Thyroid gland (tissue), 4 donors: ENCODE results near the gene CACNA1D. TPM values are rescaled to one million over a fixed set of nuclear protein-coding genes. Genes with fewer than 3 reads are reported as not detected.

Experiments
- DNase-seq, 2 donors: peaks; one replicate each; pipeline ENCODE4 v3.0.0-alpha.2; 2019
- H3K27ac ChIP-seq, 3 donors: fragments of 200-600 bp; sonication (generic); 1 replicate in 2 of 3; 2 replicates in 1 of 3; pipeline ENCODE4 v1.5.1; 2016 to 2019; ENCODE audit warnings: mild to moderate bottlenecking in 1 of 3, moderate library complexity in 1 of 3
- H3K27me3 ChIP-seq: fragments of 200-600 bp; sonication (generic); one replicate; pipeline ENCODE4 v1.5.1; 2019
- H3K36me3 ChIP-seq, 2 donors: fragments of 200-600 bp; sonication (generic); one replicate each; pipeline ENCODE4 v1.5.1; 2016 to 2019
- H3K4me1 ChIP-seq, 2 donors: fragments of 200-600 bp; sonication (generic); one replicate each; pipeline ENCODE4 v1.5.1; 2017 to 2019
- H3K4me3 ChIP-seq, 3 donors: fragments of 200-600 bp; sonication (generic); replicated peaks in 1 of 3; 1 replicate in 2 of 3; 2 replicates in 1 of 3; pipeline ENCODE4 v1.5.1; 2016; ENCODE audit warnings: mild to moderate bottlenecking in 1 of 3
- H3K9me3 ChIP-seq: fragments of 200-600 bp; sonication (generic); one replicate; pipeline ENCODE4 v1.5.1; 2017
- CTCF ChIP-seq, 6 experiments: fragments of 200-600 bp in 3 of 6; fragments of 450-650 bp in 3 of 6; sonication (generic) in 3 of 6; IDR thresholded peaks; one replicate each; pipeline ENCODE4 v1.5.1; 2016 to 2019; ENCODE audit warnings: antibody characterized with exemption in 6 of 6, mild to moderate bottlenecking in 2 of 6, inconsistent platforms in 1 of 6, moderate library complexity in 1 of 6
- POLR2A ChIP-seq, 2 donors: fragments of 450-650 bp; IDR thresholded peaks; one replicate each; pipeline ENCODE4 v1.6.1; 2017; ENCODE audit warnings: antibody characterized with exemption in 2 of 2, mild to moderate bottlenecking in 2 of 2, moderate library complexity in 1 of 2
- WGBS, 2 donors: methylation state at CpG; one replicate each; pipeline ENCODE4 v1.1.5; 2017; 5-methylcytosine and 5-hydroxymethylcytosine counted together
- intact Hi-C: fragments of 100-400 bp; cut with DNase I; formaldehyde crosslinking; loops from one replicate; pipeline ENCODE4 v1.15.1; 2023
- total RNA-seq, 4 donors: library from RNA; depleted of rRNA; stranded (reverse); fragments of >200 nt; gene quantifications; one replicate each; pipeline ENCODE4 v1.2.3, GENCODE V29; 2016

Gene CACNA1D
- total RNA-seq, 4 donors from 2014 or later, result 7.1 to 46.1 (median 27.3) TPM

- no peak for DNase-seq
- WGBS, 2 donors, result 90 to 91% methylated on average over 15 of the region's 15 CpGs
- H3K9me3 ChIP-seq, result no peaks in the 10 kb centered on the region
- H3K27me3 ChIP-seq, result no peaks in the 10 kb centered on the region
- no peaks in the 10 kb centered on the region for H3K36me3 ChIP-seq
- H3K27ac ChIP-seq, result no peak overlapping the region
- TF ChIP-seq CTCF (IDR thresholded peaks at IDR 0.05) (no peak), POLR2A (IDR thresholded peaks at IDR 0.05) (no peak)
- H3K4me1 ChIP-seq, result no peaks in the 10 kb centered on the region
- no peak overlapping the region for H3K4me3 ChIP-seq
- intact Hi-C loops, result no loop called here
Measured at GRCh38 chr3:53694666-53695323, 200.4 kb downstream of the CACNA1D start.

- Histone ChIP-seq H3K9me3 (no peaks in the 10 kb centered on the region), H3K4me1 (no peaks in the 10 kb centered on the region), H3K27me3 (no peaks in the 10 kb centered on the region), H3K27ac (no peak overlapping the region), H3K4me3 (no peak overlapping the region), H3K36me3 (no peaks in the 10 kb centered on the region)
- no peak for DNase-seq
- TF ChIP-seq CTCF (IDR thresholded peaks at IDR 0.05) (no peak), POLR2A (IDR thresholded peaks at IDR 0.05) (no peak)
- WGBS, 2 donors, result 81 to 86% methylated on average over 7 of the region's 7 CpGs
- intact Hi-C loops, result no loop called here
Measured at GRCh38 chr3:53695324-53695690, 200.9 kb downstream of the CACNA1D start.

- DNase-seq, result no peak
- WGBS, 2 donors, result 63 to 77% methylated on average over 4 of the region's 4 CpGs
Measured at GRCh38 chr3:53696401-53697172, 202.2 kb downstream of the CACNA1D start.

GRCh38 chr3:53700441-53700840 lies 206.0 kb downstream of the CACNA1D start:
- Histone ChIP-seq H3K4me3 (no peak overlapping the region), H3K4me1 (no peaks in the 10 kb centered on the region), H3K9me3 (no peaks in the 10 kb centered on the region), H3K27ac (no peak overlapping the region), H3K27me3 (no peaks in the 10 kb centered on the region), H3K36me3 (no peaks in the 10 kb centered on the region)
- TF ChIP-seq CTCF (IDR thresholded peaks at IDR 0.05) (no peak), POLR2A (IDR thresholded peaks at IDR 0.05) (no peak)
- WGBS, 2 donors, result 81 to 87% methylated on average over 4 of the region's 4 CpGs
- intact Hi-C loops, result no loop called here
- DNase-seq, result no peak

More at GRCh38 chr3:53696401-53697172, 202.2 kb downstream of the CACNA1D start:
- TF ChIP-seq POLR2A (IDR thresholded peaks at IDR 0.05) (no peak), CTCF (IDR thresholded peaks at IDR 0.05) (no peak)
- H3K36me3 ChIP-seq, result no peaks in the 10 kb centered on the region
- no peak overlapping the region for H3K4me3 ChIP-seq
- no peaks in the 10 kb centered on the region for H3K27me3 ChIP-seq
- H3K9me3 ChIP-seq, result no peaks in the 10 kb centered on the region
- intact Hi-C loops, result no loop called here
- no peaks in the 10 kb centered on the region for H3K4me1 ChIP-seq
- no peak overlapping the region for H3K27ac ChIP-seq
